ENCODE measurements around the gene SERP2. TPM values are rescaled to one million over a fixed set of nuclear protein-coding genes. Genes with fewer than 3 reads are reported as not detected.

The SERP2 gene
- total and polyA plus RNA-seq, 2 donors (not counting 3 experiments of a cell fraction or from before 2014, with no cell fraction given): 0.30 TPM; not detected in 1

GRCh38 chr13:44362394-44363040, 11.1 kb upstream of the SERP2 start:
- TF ChIP-seq GATA2 (IDR thresholded peaks at IDR 0.05; ENCODE audit: insufficient read depth, insufficient read length, low read depth, low read length): no peak
- no peak for TF ChIP-seq JUN (IDR thresholded peaks at IDR 0.05; ENCODE audit: borderline replicate concordance, insufficient read depth, insufficient read length, low read depth)
- TF ChIP-seq FOS (IDR thresholded peaks at IDR 0.05; ENCODE audit: borderline replicate concordance, insufficient read depth, low read length): no peak
- TF ChIP-seq POLR2AphosphoS5 (IDR thresholded peaks at IDR 0.05; ENCODE audit: insufficient read depth, low read depth, low read length): no peak
- TF ChIP-seq POLR2A (IDR thresholded peaks at IDR 0.05; ENCODE audit: low read depth, low read length): no peak
- no peak for TF ChIP-seq EZH2 (IDR thresholded peaks at IDR 0.05; ENCODE audit: borderline replicate concordance, low read depth, low read length, severe bottlenecking)
- TF ChIP-seq CTCF (IDR thresholded peaks at IDR 0.05; ENCODE audit: extremely low read depth in 1 of 2, insufficient read depth in 1 of 2, low read depth in 1 of 2, low read length in 2 of 2): no peak
- TF ChIP-seq MAX (IDR thresholded peaks at IDR 0.05; ENCODE audit: insufficient read depth, insufficient read length): no peak
- TF ChIP-seq MYC (IDR thresholded peaks at IDR 0.05; ENCODE audit: low read depth, low read length): no peak
- Histone ChIP-seq H3K4me3 (replicated peaks in 1 of 3; ENCODE audit: insufficient read depth in 1 of 3, low read depth in 1 of 3, low read length in 3 of 3) (no peak overlapping the region), H3K36me3 (ENCODE audit: control insufficient read depth in 2 of 2, extremely low read depth in 1 of 2, insufficient read depth in 2 of 2, low read length in 2 of 2) (no peaks in the 10 kb centered on the region), H3K9me3 (replicated peaks; ENCODE audit: control insufficient read depth, insufficient read depth, low read length) (no peaks in the 10 kb centered on the region), H3K4me1 (ENCODE audit: control insufficient read depth, extremely low read depth, insufficient read depth, low read length) (peaks cover 47% of the 10 kb centered on the region), H3K27ac (ENCODE audit: insufficient read depth, low read depth, low read length) (peak overlapping the region; percentile 46), H3K9me1 (replicated peaks; ENCODE audit: control insufficient read depth, extremely low read depth, insufficient read depth, low read length) (no peaks in the 10 kb centered on the region), H3K4me2 (ENCODE audit: insufficient read depth, low read length) (no peak overlapping the region), H3K27me3 (ENCODE audit: control insufficient read depth in 2 of 2, insufficient read depth in 2 of 2, low read length in 2 of 2) (no peaks in the 10 kb centered on the region), H2AFZ (ENCODE audit: low read depth, low read length) (peak overlapping the region; percentile 73), H3K79me2 (ENCODE audit: control insufficient read depth, insufficient read depth, low read length) (no peaks in the 10 kb centered on the region), H4K20me1 (replicated peaks; ENCODE audit: control insufficient read depth, extremely low read depth, insufficient read depth, low read length) (no peaks in the 10 kb centered on the region), H3K9ac (replicated peaks; ENCODE audit: extremely low read depth, insufficient read depth, low read length) (no peak overlapping the region)
- no TSS peak for BruUV-seq (replicated peaks)
- dilution Hi-C loops (cut with MboI; ENCODE audit: extremely low pct_ligation_motif_present, low sequenced_read_pairs) (no loop called here), intact Hi-C loops (cut with micrococcal nuclease) (loop anchor here (5.0 kb wide), 2 partner anchors 170 to 395 kb away; no protein-coding TSS in a partner anchor)
- ChIA-PET POLR2A (interaction anchor here (1.3 kb wide), 1 partner anchor 283 kb away, joined by 3 read pairs; no protein-coding TSS in a partner anchor), CTCF (interaction anchor here (2.8 kb wide), 1 partner anchor 21 kb away, joined by 8 read pairs; no protein-coding TSS in a partner anchor)
- no peak for FAIRE-seq
- peak; percentile 53 for DNase-seq (ENCODE audit: low read depth, low spot score)

Data from endothelial cell of umbilical vein (primary cell).